ENCODE results near the gene VMO1.

VMO1 gene

DNA sequence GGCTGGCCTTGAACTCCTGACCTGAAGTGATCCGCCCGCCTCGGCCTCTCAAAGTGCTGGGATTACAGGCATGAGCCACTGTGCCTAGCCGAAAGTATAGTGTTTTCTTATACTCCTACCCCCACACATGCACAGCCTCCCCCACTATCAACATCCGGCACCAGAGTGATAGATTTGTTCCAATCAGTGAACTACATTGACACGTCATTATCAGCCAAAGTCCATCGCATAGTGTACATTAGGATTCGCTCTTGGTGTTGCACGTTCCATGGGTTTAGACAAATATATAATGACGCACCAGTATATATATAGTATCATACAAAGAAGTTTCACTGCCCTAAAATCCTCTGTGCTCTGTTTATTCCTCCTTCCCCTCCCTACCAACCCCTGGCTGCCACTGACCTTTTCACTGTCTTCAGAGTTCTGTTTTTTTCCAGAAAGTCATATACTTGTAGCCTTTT lies 26.4 kb downstream of the VMO1 start:
- no peak for FAIRE-seq
- no peak for DNase-seq (ENCODE audit: insufficient read length, low spot score)

GRCh38 chr17:4753392-4753791 lies 32.8 kb downstream of the VMO1 start:
- no peak for FAIRE-seq
- TF ChIP-seq CTCF (IDR thresholded peaks at IDR 0.05; ENCODE audit: insufficient read depth, missing control alignments), result no peak
- no peak for DNase-seq (ENCODE audit: insufficient read length, low spot score)

More for the DNA sequence above, 26.4 kb downstream of the VMO1 start:
- TF ChIP-seq CTCF (IDR thresholded peaks at IDR 0.05; ENCODE audit: insufficient read depth, missing control alignments), result no peak

- FAIRE-seq (no peak), DNase-seq (ENCODE audit: insufficient read length, low spot score) (no peak)
- no peak for TF ChIP-seq CTCF (IDR thresholded peaks at IDR 0.05; ENCODE audit: insufficient read depth, missing control alignments)
These were observed 34.2 kb downstream of the VMO1 start for GRCh38 chr17:4751932-4752331.

DNA sequence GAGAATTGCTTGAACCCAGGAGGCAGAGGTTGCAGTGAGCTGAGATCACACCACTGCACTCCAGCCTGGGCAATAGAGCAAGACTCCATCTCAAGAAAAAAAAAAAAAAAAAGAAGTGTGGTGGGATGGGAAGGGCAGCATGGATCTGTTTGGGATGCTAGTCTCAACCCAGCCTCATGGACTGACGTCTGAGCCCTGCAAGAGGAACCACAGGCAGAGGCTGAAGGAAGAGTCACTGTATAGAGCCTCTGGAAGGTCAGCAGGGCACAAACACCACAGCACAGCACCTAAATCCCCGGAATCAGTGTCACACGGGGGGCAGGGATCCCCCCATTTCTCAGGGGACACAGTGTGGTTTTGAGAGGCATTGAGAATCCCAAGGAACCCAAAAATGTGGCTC lies 35.6 kb downstream of the VMO1 start:
- FAIRE-seq, result no peak
- no peak for DNase-seq (ENCODE audit: insufficient read length, low spot score)
- no peak for TF ChIP-seq CTCF (IDR thresholded peaks at IDR 0.05; ENCODE audit: insufficient read depth, missing control alignments)

DNA sequence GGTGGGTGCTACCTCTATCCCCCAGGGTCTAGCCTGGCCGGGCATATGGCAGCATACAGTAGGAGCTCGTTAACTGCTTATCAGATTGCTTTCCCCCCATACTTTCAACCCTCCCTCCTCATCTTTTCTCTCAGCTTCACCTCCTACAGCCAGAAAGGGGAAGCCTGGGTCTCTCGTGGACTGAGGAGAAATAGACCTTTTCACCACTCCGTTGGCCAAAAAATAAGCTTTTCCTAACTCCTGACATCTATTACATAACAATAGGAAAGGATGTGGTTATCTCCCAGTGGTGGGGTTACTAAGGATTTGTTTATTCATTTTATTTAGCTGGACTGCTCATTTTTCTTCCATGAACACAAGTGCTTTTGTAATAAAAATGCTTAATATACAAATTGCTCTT lies 37.5 kb downstream of the VMO1 start:
- DNase-seq (ENCODE audit: insufficient read length, low spot score) (no peak), FAIRE-seq (no peak)
- no peak for TF ChIP-seq CTCF (IDR thresholded peaks at IDR 0.05; ENCODE audit: insufficient read depth, missing control alignments)

DNA sequence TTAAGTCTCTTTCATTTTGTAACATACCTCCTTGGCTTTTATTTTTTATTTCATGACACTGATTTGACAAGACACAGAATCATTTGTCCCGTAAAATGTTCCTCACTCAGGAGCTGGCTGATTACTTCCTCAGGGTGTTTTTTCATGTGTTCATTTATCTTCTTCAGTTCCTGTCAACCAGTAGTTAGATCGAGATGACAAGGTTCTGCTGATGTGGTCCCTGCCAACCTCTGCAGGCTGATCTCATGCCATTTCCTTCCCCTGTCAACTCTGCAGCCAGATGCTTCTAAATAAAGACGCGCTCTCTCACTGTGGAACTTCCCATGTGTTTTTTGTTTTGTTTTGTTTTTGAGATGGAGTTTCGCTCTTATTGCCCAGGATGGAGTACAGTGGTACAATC lies 38.3 kb downstream of the VMO1 start:
- DNase-seq (ENCODE audit: insufficient read length, low spot score) (no peak), FAIRE-seq (no peak)
- no peak for TF ChIP-seq CTCF (IDR thresholded peaks at IDR 0.05; ENCODE audit: insufficient read depth, missing control alignments)

DNA sequence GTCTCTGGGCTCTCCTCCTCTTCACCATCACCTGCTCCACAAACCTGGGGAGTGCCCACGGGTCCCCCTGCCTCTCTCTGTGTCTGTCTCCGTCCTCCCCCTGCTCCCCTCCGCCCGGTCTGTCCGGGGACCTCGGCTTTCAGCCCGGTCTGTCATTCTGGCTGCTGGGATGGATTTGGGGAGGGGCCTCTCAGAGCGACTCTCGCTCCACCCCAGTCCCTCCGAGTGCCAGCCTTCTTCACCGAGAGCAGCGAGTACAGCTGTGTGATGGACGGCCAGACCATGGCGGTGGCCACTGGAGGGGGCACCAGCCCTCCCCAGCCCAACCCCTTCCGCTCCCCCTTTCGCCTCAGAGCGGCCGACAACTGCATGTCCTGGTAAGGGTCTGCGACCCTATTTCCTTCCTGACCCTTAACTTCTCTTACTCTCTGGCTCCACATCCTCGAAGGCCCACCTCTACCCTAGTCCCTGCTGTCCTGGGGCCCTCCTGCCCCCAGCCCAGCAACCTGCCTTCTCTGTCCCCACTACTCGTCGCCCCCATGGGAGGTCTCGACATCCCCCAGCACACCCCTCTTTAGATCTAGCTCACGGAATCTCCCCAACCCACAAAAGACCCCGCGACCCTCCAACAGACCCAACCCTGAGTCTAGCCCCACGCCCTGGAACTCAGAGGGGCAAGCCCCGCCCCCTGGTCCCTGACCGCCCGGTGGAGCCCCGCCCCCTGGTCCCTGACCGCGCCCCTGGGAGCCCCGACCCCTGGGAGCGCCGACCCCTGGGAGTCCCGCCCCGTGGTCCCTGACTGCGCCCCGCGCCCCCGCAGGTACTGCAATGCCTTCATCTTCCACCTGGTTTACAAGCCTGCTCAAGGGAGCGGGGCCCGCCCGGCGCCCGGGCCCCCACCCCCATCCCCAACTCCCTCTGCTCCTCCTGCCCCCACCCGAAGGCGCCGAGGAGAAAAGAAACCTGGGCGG lies 40.9 kb downstream of the VMO1 start:
- FAIRE-seq, result no peak
- TF ChIP-seq CTCF (IDR thresholded peaks at IDR 0.05; ENCODE audit: insufficient read depth, missing control alignments), result no peak

More for the DNA sequence above, 40.9 kb downstream of the VMO1 start:
- DNase-seq (ENCODE audit: insufficient read length, low spot score), result no peak
